Testis (tissue), 3 donors: ENCODE measurements around the gene BGN. TPM values are rescaled to one million over a fixed set of nuclear protein-coding genes. Genes with fewer than 3 reads are reported as not detected.

Source experiments
- DNase-seq: peaks from one replicate; pipeline ENCODE4 v3.0.0-alpha.2; 2019
- H3K27ac ChIP-seq, 2 donors: fragments of 200-600 bp; sonication (generic); one replicate each; pipeline ENCODE4 v1.5.1; 2019
- H3K27me3 ChIP-seq: fragments of 200-600 bp; sonication (generic); one replicate; pipeline ENCODE4 v1.5.1; 2019
- H3K36me3 ChIP-seq: fragments of 200-600 bp; sonication (generic); one replicate; pipeline ENCODE4 v1.5.1; 2017; ENCODE audit warnings: low read depth; ENCODE audit errors: missing control alignments
- H3K4me1 ChIP-seq: fragments of 200-600 bp; sonication (generic); one replicate; pipeline ENCODE4 v1.5.1; 2019
- H3K4me3 ChIP-seq, 2 donors: fragments of 200-600 bp; sonication (generic); one replicate each; pipeline ENCODE4 v1.5.1; 2017 to 2019
- H3K9me3 ChIP-seq: fragments of 200-600 bp; sonication (generic); one replicate; pipeline ENCODE4 v1.5.1; 2017
- CTCF ChIP-seq, 3 experiments: fragments of 450-650 bp in 2 of 3; fragments of 200-600 bp in 1 of 3; sonication (generic) in 1 of 3; IDR thresholded peaks; one replicate each; pipeline ENCODE4 v1.5.1; 2016 to 2019; ENCODE audit warnings: antibody characterized with exemption in 3 of 3, mild to moderate bottlenecking in 2 of 3, moderate library complexity in 1 of 3
- POLR2A ChIP-seq: fragments of 450-650 bp; IDR thresholded peaks from one replicate; pipeline ENCODE4 v1.6.1; 2017; ENCODE audit warnings: antibody characterized with exemption, mild to moderate bottlenecking, moderate library complexity
- WGBS, 2 donors: methylation state at CpG; one replicate each; pipeline ENCODE4 v1.1.5; 2018; 5-methylcytosine and 5-hydroxymethylcytosine counted together
- intact Hi-C: fragments of 100-400 bp; cut with DNase I; formaldehyde crosslinking; loops from one replicate; pipeline ENCODE4 v1.15.1; 2023; ENCODE audit warnings: low total_unique reads
- polyA plus RNA-seq: library from polyadenylated mRNA; stranded (reverse); fragments of 350-450 nt; fragmentation: Illumina TruSeq; extraction: RNeasy Lipid Tissue Mini Kit (QIAGEN cat#74804); gene quantifications from one replicate; pipeline ENCODE4 v1.2.3, GENCODE V29; 2014; ENCODE audit warnings: low read depth, low replicate concordance; ENCODE audit not compliant: insufficient read depth
- total RNA-seq, 2 donors: library from RNA; depleted of rRNA; stranded (reverse); fragments of >200 nt; gene quantifications; one replicate each; pipeline ENCODE4 v1.2.3, GENCODE V29; 2016

BGN gene
- total and polyA plus RNA-seq, 3 donors from 2014 or later, result 42.3 to 174 (median 76.5) TPM

GRCh38 chrX:153509592-153509991, 14.8 kb downstream of the BGN start:
- intact Hi-C loops, result loop anchor here (5.0 kb wide), 1 partner anchor 37 kb away; the partner anchor contains the start of gene HAUS7

GRCh38 chrX:153510383-153510782, 15.6 kb downstream of the BGN start:
- H3K4me1 ChIP-seq, result no peaks in the 10 kb centered on the region
- no peak overlapping the region for H3K27ac ChIP-seq
- TF ChIP-seq CTCF (IDR thresholded peaks at IDR 0.05), result no peak
- TF ChIP-seq POLR2A, result no peak
- no peaks in the 10 kb centered on the region for H3K36me3 ChIP-seq
- intact Hi-C loops, result no loop called here
- no peaks in the 10 kb centered on the region for H3K27me3 ChIP-seq
- no peaks in the 10 kb centered on the region for H3K9me3 ChIP-seq
- 56% methylated on average over 11 of the region's 11 CpGs; no CpG with 5 or more reads in 1 of the 2 donors for WGBS, 2 donors
- DNase-seq, result no peak
- H3K4me3 ChIP-seq, result no peak overlapping the region

More at GRCh38 chrX:153509592-153509991, 14.8 kb downstream of the BGN start:
- no peak for TF ChIP-seq CTCF (IDR thresholded peaks at IDR 0.05)
- no peak for TF ChIP-seq POLR2A
- no peaks in the 10 kb centered on the region for H3K9me3 ChIP-seq
- WGBS, 2 donors, result 80 to 87% methylated on average over 4 to 12 of the region's 14 CpGs
- DNase-seq, result no peak
- H3K27ac ChIP-seq, result no peak overlapping the region
- H3K36me3 ChIP-seq, result no peaks in the 10 kb centered on the region
- no peak overlapping the region for H3K4me3 ChIP-seq
- H3K27me3 ChIP-seq, result no peaks in the 10 kb centered on the region
- no peaks in the 10 kb centered on the region for H3K4me1 ChIP-seq

GRCh38 chrX:153511784-153512500, 17.2 kb downstream of the BGN start:
- H3K36me3 ChIP-seq, result no peaks in the 10 kb centered on the region
- WGBS, 2 donors, result no CpG with 5 or more reads among the region's 17 CpGs
- H3K4me1 ChIP-seq, result no peaks in the 10 kb centered on the region
- H3K27ac ChIP-seq, result no peak overlapping the region
- intact Hi-C loops, result no loop called here
- H3K4me3 ChIP-seq, result no peak overlapping the region
- TF ChIP-seq CTCF (IDR thresholded peaks at IDR 0.05), result no peak
- no peak for TF ChIP-seq POLR2A
- no peaks in the 10 kb centered on the region for H3K9me3 ChIP-seq
- H3K27me3 ChIP-seq, result no peaks in the 10 kb centered on the region
- DNase-seq, result no peak

- no peaks in the 10 kb centered on the region for H3K4me1 ChIP-seq
- WGBS, 2 donors, result 53 to 57% methylated on average over 3 of the region's 3 CpGs
- H3K27ac ChIP-seq, result no peak overlapping the region
- no peak for TF ChIP-seq POLR2A
- no peak for TF ChIP-seq CTCF (IDR thresholded peaks at IDR 0.05)
- intact Hi-C loops, result no loop called here
- DNase-seq, result no peak
- no peaks in the 10 kb centered on the region for H3K27me3 ChIP-seq
- no peaks in the 10 kb centered on the region for H3K9me3 ChIP-seq
- no peak overlapping the region for H3K4me3 ChIP-seq
- H3K36me3 ChIP-seq, result no peaks in the 10 kb centered on the region
Observed at GRCh38 chrX:153512501-153512893, 17.7 kb downstream of the BGN start.

GRCh38 chrX:153513265-153513664, 18.5 kb downstream of the BGN start:
- Histone ChIP-seq H3K4me3 (no peak overlapping the region), H3K27ac (no peak overlapping the region), H3K4me1 (no peaks in the 10 kb centered on the region), H3K9me3 (no peaks in the 10 kb centered on the region), H3K27me3 (no peaks in the 10 kb centered on the region), H3K36me3 (no peaks in the 10 kb centered on the region)
- intact Hi-C loops, result no loop called here
- TF ChIP-seq CTCF (IDR thresholded peaks at IDR 0.05) (no peak), POLR2A (no peak)
- no peak for DNase-seq
- WGBS, 2 donors, result 53 to 69% methylated on average over 4 of the region's 5 CpGs
